A549 (cell line): Measurements from ENCODE around the gene HSPB7. TPM values are rescaled to one million over a fixed set of nuclear protein-coding genes. Genes with fewer than 3 reads are reported as not detected.
A peak's percentile ranks its signal among the peaks of the same experiment; 100 is the strongest.

ENCODE experiments used
- ATAC-seq, 2 experiments: fragments of 200-7000 bp in 1 of 2; fragments of >200 bp in 1 of 2; cut with Nextera tagmentation in 1 of 2; cut with Tn5 transposase in 1 of 2; 3 replicates each; pipeline versions ENCODE4 v1.8.0 to v1.9.1; 2018 to 2020; ENCODE audit warnings: mild to moderate bottlenecking in 1 of 2, moderate library complexity in 1 of 2
- CTCF ChIA-PET: fragments of 300-600 bp; sonication (Branson Sonifier 250); formaldehyde crosslinking; extraction: SDS; loops from one replicate; lab custom pipeline; 2021; ENCODE audit warnings: antibody characterized with exemption, inconsistent platforms; lab: Yijun Ruan, JAX
- POLR2A ChIA-PET: fragments of 350-600 bp; formaldehyde crosslinking; extraction: SDS; loops from one replicate; lab custom pipeline; 2021; ENCODE audit warnings: antibody characterized with exemption, inconsistent platforms; lab: Yijun Ruan, JAX
- DNase-seq, 2 experiments: peaks; one replicate each; pipeline versions ENCODE4 v3.0.0 to v3.0.0-alpha.2; 2011 to 2016; ENCODE audit warnings: low read depth in 1 of 2, low spot score in 1 of 2
- FAIRE-seq: peaks from 2 replicates; lab custom pipeline; 2011; peaks lifted over from hg19 to GRCh38; lab: Jason Lieb, UNC
- H3K27ac ChIP-seq, 2 experiments: fragments of >200 bp; sonication (Bioruptor Twin); formaldehyde crosslinking; 3 replicates each; pipeline ENCODE4 v1.5.1; 2016 to 2017
- H3K4me1 ChIP-seq: fragments of >200 bp; sonication (Bioruptor Twin); formaldehyde crosslinking; 3 replicates; pipeline ENCODE4 v1.6.1; 2016
- H3K4me2 ChIP-seq: fragments of >200 bp; sonication (Bioruptor Twin); formaldehyde crosslinking; 3 replicates; pipeline ENCODE4 v1.6.1; 2016
- H3K4me3 ChIP-seq: fragments of >200 bp; sonication (Bioruptor Twin); formaldehyde crosslinking; 3 replicates; pipeline ENCODE4 v1.5.1; 2016
- H3K9me3 ChIP-seq: fragments of >200 bp; sonication (Bioruptor Twin); formaldehyde crosslinking; 3 replicates; pipeline ENCODE4 v1.6.1; 2016
- BCL3 ChIP-seq: fragments of >200 bp; sonication (Bioruptor Twin); formaldehyde crosslinking; IDR thresholded peaks from 3 replicates; pipeline ENCODE4 v1.6.1; 2016
- BHLHE40 ChIP-seq: IDR thresholded peaks from 2 replicates; pipeline ENCODE4 v1.6.1; 2012; ENCODE audit warnings: low read depth, low read length, inconsistent platforms
- CEBPB ChIP-seq, 2 experiments: fragments of >200 bp in 1 of 2; sonication (Bioruptor Twin) in 1 of 2; formaldehyde crosslinking in 1 of 2; IDR thresholded peaks; 2 replicates each; pipeline ENCODE4 v1.6.1; 2012 to 2016
- CHD2 ChIP-seq: fragments of 150-350 bp; IDR thresholded peaks from 2 replicates; pipeline ENCODE4 v1.6.1; 2014; ENCODE audit warnings: low read length; ENCODE audit not compliant: partially characterized antibody
- ESRRA ChIP-seq: fragments of 150-350 bp; IDR thresholded peaks from 2 replicates; pipeline ENCODE4 v1.6.1; 2014; ENCODE audit warnings: mild to moderate bottlenecking, low read length, borderline replicate concordance
- FOXS1 ChIP-seq: fragments of 250-450 bp; sonication (Bioruptor Pico); IDR thresholded peaks from 2 replicates; pipeline ENCODE4 v1.5.0; 2020; ENCODE audit warnings: mild to moderate bottlenecking, moderate library complexity
- JUN ChIP-seq, 2 experiments: fragments of >200 bp; sonication (Bioruptor Twin); formaldehyde crosslinking; IDR thresholded peaks; 2 replicates in 1 of 2; 3 replicates in 1 of 2; pipeline ENCODE4 v1.6.1; 2016 to 2017
- KDM5A ChIP-seq: fragments of 200-600 bp; sonication (generic); IDR thresholded peaks from 2 replicates; pipeline ENCODE4 v1.6.1; 2016; ENCODE audit warnings: antibody characterized with exemption, mild to moderate bottlenecking
- MAX ChIP-seq: IDR thresholded peaks from 2 replicates; pipeline ENCODE4 v1.6.1; 2012
- MAZ ChIP-seq: fragments of 150-350 bp; IDR thresholded peaks from 2 replicates; pipeline ENCODE4 v1.6.1; 2014; ENCODE audit warnings: antibody characterized with exemption, low read depth, low read length, borderline replicate concordance
- NFE2L2 ChIP-seq: fragments of 150-350 bp; conservative IDR thresholded peaks from 2 replicates; pipeline ENCODE4 v1.6.1; 2014; ENCODE audit warnings: low read length
- PBX3 ChIP-seq: IDR thresholded peaks from 2 replicates; pipeline ENCODE4 v1.6.1; 2012
- POLR2AphosphoS2 ChIP-seq: conservative IDR thresholded peaks from 2 replicates; pipeline ENCODE4 v1.6.1; 2012; ENCODE audit warnings: low read length, improper control_type of control experiment, inconsistent platforms
- RAD21 ChIP-seq, 2 experiments: fragments of >200 bp in 1 of 2; sonication (Bioruptor Twin) in 1 of 2; formaldehyde crosslinking in 1 of 2; IDR thresholded peaks in 1 of 2; conservative IDR thresholded peaks in 1 of 2; 2 replicates in 1 of 2; 3 replicates in 1 of 2; pipeline ENCODE4 v1.6.1; 2012 to 2018; ENCODE audit warnings: inconsistent platforms in 1 of 2
- REST ChIP-seq: fragments of 200-600 bp; sonication (generic); IDR thresholded peaks from 2 replicates; pipeline ENCODE4 v1.6.1; 2016; ENCODE audit warnings: antibody characterized with exemption, mild to moderate bottlenecking, moderate library complexity
- SMC3 ChIP-seq: fragments of >200 bp; sonication (Bioruptor Twin); formaldehyde crosslinking; IDR thresholded peaks from 3 replicates; pipeline ENCODE4 v1.6.1; 2018; ENCODE audit warnings: inconsistent platforms
- ZC3H11A ChIP-seq: fragments of 450-650 bp; IDR thresholded peaks from 2 replicates; pipeline ENCODE4 v1.6.1; 2014; ENCODE audit warnings: antibody characterized with exemption, mild to moderate bottlenecking
- WGBS: methylation state at CpG from one replicate; pipeline ENCODE4 v1.1.6; 2017; ENCODE audit errors: missing lambda C conversion rate; 5-methylcytosine and 5-hydroxymethylcytosine counted together
- polyA plus RNA-seq, 4 experiments: library from polyadenylated mRNA; depleted of rRNA in 3 of 4; stranded (reverse); fragments of >200 nt; fragmentation: RNase III in 1 of 4; extraction: RNeasy Plus Mini Kit Qiagen cat#74134 plus additional on column Dnase treatment in 1 of 4; gene quantifications; 2 replicates in 3 of 4; 3 replicates in 1 of 4; pipeline ENCODE4 v1.2.3, GENCODE V29; 2011 to 2017

The HSPB7 gene
- polyA plus RNA-seq, 2 of the 4 experiments (the other 2 are of a cell fraction) = not detected

GRCh38 chr1:16014509-16015482, 3.0 kb downstream of the HSPB7 start:
- Histone ChIP-seq H3K4me3 (no peak overlapping the region), H3K9me3 (no peaks in the 10 kb centered on the region), H3K27ac (peak overlapping the region in 1 of 2 experiments; percentile 35; a peak in 1 of 6 replicates)
- ATAC-seq = no peak
- CTCF ChIA-PET = interaction anchor here (1.0 to 1.6 kb wide), 3 partner anchors 16 to 18 kb away, joined by 3 to 4 read pairs (median 4); no protein-coding TSS in a partner anchor
- WGBS = 79% methylated on average over 11 of the region's 17 CpGs
- TF ChIP-seq POLR2AphosphoS2 = no peak
- TF ChIP-seq FOXS1 (CRISPR knock-in tag) = no peak
- TF ChIP-seq BHLHE40 = no peak
- no peak for TF ChIP-seq MAX
- TF ChIP-seq KDM5A = no peak
- TF ChIP-seq ESRRA = no peak
- no peak for TF ChIP-seq NFE2L2
- TF ChIP-seq SMC3 = no peak
- no peak for TF ChIP-seq JUN (IDR thresholded peaks at IDR 0.05)
- no peak for TF ChIP-seq CEBPB (IDR thresholded peaks at IDR 0.05)
- TF ChIP-seq PBX3 = no peak
- TF ChIP-seq ZC3H11A = no peak
- TF ChIP-seq, all 56 proteins: peak for 0
- POLR2A ChIA-PET = no interaction called here
- FAIRE-seq = no peak
- DNase-seq = no peak
- Histone ChIP-seq H3K4me2 (no peak overlapping the region), H3K4me1 (peaks cover 25% of the 10 kb centered on the region)

- Histone ChIP-seq H3K4me2 (peak overlapping the region; percentile 82), H3K27ac (peak overlapping the region; percentile 84 to 96; a peak in 5 of 6 replicates), H3K9me3 (no peaks in the 10 kb centered on the region), H3K4me3 (no peak overlapping the region), H3K4me1 (peaks cover 25% of the 10 kb centered on the region)
- CTCF ChIA-PET = interaction anchor here (0.5 to 1.6 kb wide), 5 partner anchors 17 to 134 kb away, joined by 3 to 4 read pairs (median 4); no protein-coding TSS in a partner anchor
- DNase-seq = no peak
- POLR2A ChIA-PET = interaction anchor here (0.7 to 0.9 kb wide), 2 partner anchors 32 to 222 kb away, joined by 3 to 5 read pairs; no protein-coding TSS in a partner anchor
- ATAC-seq = no peak
- no peak for TF ChIP-seq BCL3
- TF ChIP-seq REST = no peak
- TF ChIP-seq CHD2 = no peak
- TF ChIP-seq ZC3H11A = no peak
- TF ChIP-seq MAZ = no peak
- TF ChIP-seq RAD21 (conservative IDR thresholded peaks at IDR 0.05 in 1 of 2, IDR thresholded peaks at IDR 0.05 in 1 of 2) = no peak
- no peak for TF ChIP-seq CEBPB (IDR thresholded peaks at IDR 0.05)
- 43% methylated on average over 2 of the region's 4 CpGs for WGBS
- FAIRE-seq = no peak
These were observed 4.0 kb downstream of the HSPB7 start for GRCh38 chr1:16013908-16014258.
